Stomach smooth muscle (tissue), 2 donors: Measurements from ENCODE around the gene ARRDC1.
A peak's percentile ranks its signal among the peaks of the same experiment; 100 is the strongest.

ENCODE experiments used
- H3K27ac ChIP-seq: one replicate; pipeline ENCODE4 v1.7.0; 2013; ENCODE audit warnings: mild to moderate bottlenecking, low read length, inconsistent platforms
- H3K27me3 ChIP-seq, 2 donors: one replicate each; pipeline ENCODE4 v1.7.0; 2013; ENCODE audit warnings: low read length in 2 of 2; ENCODE audit not compliant: insufficient read depth in 2 of 2, control insufficient read depth in 1 of 2
- H3K36me3 ChIP-seq, 2 donors: one replicate each; pipeline ENCODE4 v1.7.0; 2013; ENCODE audit warnings: low read length in 2 of 2; ENCODE audit not compliant: control insufficient read depth in 2 of 2, insufficient read depth in 2 of 2
- H3K4me1 ChIP-seq: one replicate; pipeline ENCODE4 v1.7.0; 2013; ENCODE audit warnings: low read length; ENCODE audit not compliant: control insufficient read depth, insufficient read depth
- H3K4me3 ChIP-seq, 2 donors: one replicate each; pipeline ENCODE4 v1.7.0; 2013; ENCODE audit warnings: low read length in 2 of 2
- H3K9ac ChIP-seq, 2 donors: one replicate each; pipeline ENCODE4 v1.7.0; 2013; ENCODE audit warnings: low read length in 2 of 2, mild to moderate bottlenecking in 1 of 2
- H3K9me3 ChIP-seq, 2 donors: one replicate each; pipeline ENCODE4 v1.7.0; 2013; ENCODE audit warnings: low read length in 2 of 2; ENCODE audit not compliant: control insufficient read depth in 2 of 2
- donor health status: healthy.
- donor health status: Pancreatic carcinoma.

Gene ARRDC1

GRCh38 chr9:137575716-137576411 is 29.6 kb upstream of the ARRDC1 start:
- Histone ChIP-seq H3K9me3 (no peaks in the 10 kb centered on the region), H3K27ac (no peak overlapping the region), H3K9ac (no peak overlapping the region), H3K4me3 (no peak overlapping the region), H3K36me3 (peaks cover 24 to 35% of the 10 kb centered on the region in 2 donors), H3K4me1 (peaks cover 32% of the 10 kb centered on the region), H3K27me3 (no peaks in the 10 kb centered on the region)

- Histone ChIP-seq H3K4me1 (peaks cover 32% of the 10 kb centered on the region), H3K9me3 (no peaks in the 10 kb centered on the region), H3K27me3 (no peaks in the 10 kb centered on the region), H3K36me3 (peaks cover 30 to 43% of the 10 kb centered on the region in 2 donors), H3K4me3 (peak within 1 kb of the TSS; percentile 75 to 87), H3K27ac (peak within 1 kb of the TSS; percentile 58), H3K9ac (peak within 1 kb of the TSS; percentile 74 to 90)
Observed at GRCh38 chr9:137578518-137579258, 26.8 kb upstream of the ARRDC1 start, which contains the start of gene DPH7. Gene DPH7 (minus strand): TSS chr9:137578925. CDS start chr9:137578777, 148 bp downstream.

- Histone ChIP-seq H3K27ac (peak overlapping the region; percentile 58), H3K27me3 (no peaks in the 10 kb centered on the region), H3K9me3 (no peaks in the 10 kb centered on the region), H3K4me3 (peak overlapping the region; percentile 75 to 87), H3K9ac (peak overlapping the region; percentile 74 to 90), H3K36me3 (peaks cover 25 to 42% of the 10 kb centered on the region in 2 donors), H3K4me1 (peaks cover 32% of the 10 kb centered on the region)
Observed at GRCh38 chr9:137579259-137579604, 26.3 kb upstream of the ARRDC1 start.

GRCh38 chr9:137580209-137580953 is 25.1 kb upstream of the ARRDC1 start:
- Histone ChIP-seq H3K4me1 (peaks cover 32% of the 10 kb centered on the region), H3K9ac (no peak overlapping the region), H3K36me3 (peaks cover 24 to 34% of the 10 kb centered on the region in 2 donors), H3K27me3 (no peaks in the 10 kb centered on the region), H3K4me3 (no peak overlapping the region), H3K27ac (no peak overlapping the region), H3K9me3 (no peaks in the 10 kb centered on the region)

GRCh38 chr9:137580954-137581322 is 24.5 kb upstream of the ARRDC1 start:
- H3K4me1 ChIP-seq = peaks cover 32% of the 10 kb centered on the region

GRCh38 chr9:137581361-137582285 is 23.9 kb upstream of the ARRDC1 start:
- H3K9me3 ChIP-seq = no peaks in the 10 kb centered on the region
- no peak overlapping the region for H3K27ac ChIP-seq
- no peak overlapping the region for H3K4me3 ChIP-seq
- H3K27me3 ChIP-seq = no peaks in the 10 kb centered on the region
- no peak overlapping the region for H3K9ac ChIP-seq
- H3K36me3 ChIP-seq = peaks cover 23 to 34% of the 10 kb centered on the region in 2 donors
- H3K4me1 ChIP-seq = peaks cover 25% of the 10 kb centered on the region

More at GRCh38 chr9:137580954-137581322, 24.5 kb upstream of the ARRDC1 start:
- H3K36me3 ChIP-seq = peaks cover 19 to 34% of the 10 kb centered on the region in 2 donors
- H3K9me3 ChIP-seq = no peaks in the 10 kb centered on the region
- no peaks in the 10 kb centered on the region for H3K27me3 ChIP-seq
- H3K9ac ChIP-seq = no peak overlapping the region
- H3K4me3 ChIP-seq = no peak overlapping the region
- no peak overlapping the region for H3K27ac ChIP-seq

- Histone ChIP-seq H3K27ac (no peak overlapping the region), H3K9me3 (no peaks in the 10 kb centered on the region), H3K9ac (no peak overlapping the region), H3K36me3 (peaks cover 29 to 41% of the 10 kb centered on the region in 2 donors), H3K4me3 (no peak overlapping the region), H3K4me1 (peaks cover 17% of the 10 kb centered on the region), H3K27me3 (no peaks in the 10 kb centered on the region)
Observed at GRCh38 chr9:137582286-137582860, 23.1 kb upstream of the ARRDC1 start.

- Histone ChIP-seq H3K4me3 (no peak overlapping the region), H3K9me3 (no peaks in the 10 kb centered on the region), H3K4me1 (peaks cover 10% of the 10 kb centered on the region), H3K9ac (no peak overlapping the region), H3K27ac (no peak overlapping the region), H3K27me3 (no peaks in the 10 kb centered on the region), H3K36me3 (peaks cover 36 to 44% of the 10 kb centered on the region in 2 donors)
Observed at GRCh38 chr9:137583347-137583746, 22.1 kb upstream of the ARRDC1 start.

- Histone ChIP-seq H3K27ac (no peak overlapping the region), H3K36me3 (peaks cover 36 to 44% of the 10 kb centered on the region in 2 donors), H3K4me3 (no peak overlapping the region), H3K4me1 (peaks cover 9% of the 10 kb centered on the region), H3K27me3 (no peaks in the 10 kb centered on the region), H3K9ac (no peak overlapping the region), H3K9me3 (no peaks in the 10 kb centered on the region)
Observed at GRCh38 chr9:137583957-137584356, 21.5 kb upstream of the ARRDC1 start.
